Mesothelial cell of epicardium (in vitro differentiated cells): Measurements from ENCODE around the gene COL26A1. TPM values are rescaled to one million over a fixed set of nuclear protein-coding genes. Genes with fewer than 3 reads are reported as not detected.
"Not testable (repeated sequence)": the region's sequence is repeated elsewhere in the genome, so short reads cannot be mapped to it uniquely, and the experiment has no call there.

Experiments used
- DNase-seq, 2 experiments: peaks; one replicate each; pipeline ENCODE4 v3.0.0; 2021; ENCODE audit warnings: low spot score in 2 of 2; ENCODE audit not compliant: unreplicated experiment in 2 of 2
- H3K27ac Mint-ChIP-seq: 2 replicates; pipeline ENCODE4 v1.8.0; 2021; ENCODE audit warnings: mixed read lengths
- H3K27me3 Mint-ChIP-seq: 2 replicates; pipeline ENCODE4 v1.8.0; 2021; ENCODE audit warnings: low read depth, mixed read lengths
- H3K36me3 Mint-ChIP-seq: 2 replicates; pipeline ENCODE4 v1.8.0; 2021; ENCODE audit warnings: mixed read lengths
- H3K4me1 Mint-ChIP-seq: 2 replicates; pipeline ENCODE4 v1.8.0; 2021; ENCODE audit warnings: mixed read lengths
- H3K4me3 Mint-ChIP-seq: 2 replicates; pipeline ENCODE4 v1.8.0; 2021; ENCODE audit warnings: mild to moderate bottlenecking, moderate library complexity, mixed read lengths
- H3K9me3 Mint-ChIP-seq: 2 replicates; pipeline ENCODE4 v1.8.0; 2021; ENCODE audit warnings: mixed read lengths
- CTCF ChIP-seq: fragments of 200-600 bp; sonication (generic); IDR thresholded peaks from one replicate; pipeline ENCODE4 v1.5.0; 2021; ENCODE audit warnings: antibody characterized with exemption; ENCODE audit not compliant: unreplicated experiment
- total RNA-seq: library from RNA; stranded (reverse); gene quantifications from 3 replicates; pipeline ENCODE4 v1.2.1, GENCODE V29; 2021

Gene COL26A1
- total RNA-seq, 1 donor from 2014 or later = 105 TPM

GRCh38 chr7:101433688-101434087 is 71.0 kb downstream of the COL26A1 start:
- no peak for TF ChIP-seq CTCF
- no peak overlapping the region for H3K4me3 Mint-ChIP-seq
- no peaks in the 10 kb centered on the region for H3K9me3 Mint-ChIP-seq
- H3K36me3 Mint-ChIP-seq = peaks cover 6% of the 10 kb centered on the region
- no peaks in the 10 kb centered on the region for H3K27me3 Mint-ChIP-seq
- DNase-seq = no peak
- H3K27ac Mint-ChIP-seq = no peak overlapping the region
- H3K4me1 Mint-ChIP-seq = peaks cover 18% of the 10 kb centered on the region

DNA sequence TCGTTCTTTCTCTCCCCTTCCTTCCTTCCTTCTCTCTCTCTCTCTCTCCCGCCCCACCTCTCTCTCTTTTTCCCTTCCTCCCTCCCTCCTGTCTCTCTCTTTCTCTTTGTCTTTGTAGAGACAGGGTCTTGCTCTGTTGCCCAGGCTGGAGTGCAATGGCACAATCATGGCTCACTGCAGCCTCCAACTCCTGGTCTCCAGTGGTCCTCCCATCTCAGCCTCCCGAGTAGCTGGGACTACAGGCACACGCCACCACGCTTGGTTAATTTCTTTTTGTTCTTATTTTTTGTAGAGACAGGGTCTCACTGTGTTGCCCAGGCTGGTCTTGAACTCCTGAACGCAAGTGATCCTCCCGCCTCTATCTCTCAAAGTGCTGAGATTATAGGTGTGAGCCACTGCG is 71.5 kb downstream of the COL26A1 start:
- not testable (repeated sequence) for H3K4me3 Mint-ChIP-seq, H3K27ac Mint-ChIP-seq, H3K36me3 Mint-ChIP-seq, H3K9me3 Mint-ChIP-seq, DNase-seq, H3K27me3 Mint-ChIP-seq
- peaks cover 18% of the 10 kb centered on the region for H3K4me1 Mint-ChIP-seq

GRCh38 chr7:101435461-101436220 is 73.0 kb downstream of the COL26A1 start:
- peak; percentile 25 for TF ChIP-seq CTCF

GRCh38 chr7:101436221-101436735 is 73.6 kb downstream of the COL26A1 start:
- Mint-ChIP-seq H3K36me3 (peaks cover 4% of the 10 kb centered on the region), H3K27ac (peak overlapping the region; percentile 95), H3K9me3 (no peaks in the 10 kb centered on the region), H3K4me1 (peaks cover 18% of the 10 kb centered on the region), H3K27me3 (no peaks in the 10 kb centered on the region), H3K4me3 (peak overlapping the region; percentile 50)
- DNase-seq = peak in 1 of 2 experiments; percentile 44
- TF ChIP-seq CTCF = no peak

More at GRCh38 chr7:101435461-101436220, 73.0 kb downstream of the COL26A1 start:
- Mint-ChIP-seq H3K27ac (peak overlapping the region; percentile 95), H3K27me3 (no peaks in the 10 kb centered on the region), H3K4me1 (peaks cover 18% of the 10 kb centered on the region), H3K4me3 (peak overlapping the region; percentile 50), H3K36me3 (peaks cover 4% of the 10 kb centered on the region), H3K9me3 (no peaks in the 10 kb centered on the region)
- peak in 1 of 2 experiments; percentile 42 for DNase-seq

DNA sequence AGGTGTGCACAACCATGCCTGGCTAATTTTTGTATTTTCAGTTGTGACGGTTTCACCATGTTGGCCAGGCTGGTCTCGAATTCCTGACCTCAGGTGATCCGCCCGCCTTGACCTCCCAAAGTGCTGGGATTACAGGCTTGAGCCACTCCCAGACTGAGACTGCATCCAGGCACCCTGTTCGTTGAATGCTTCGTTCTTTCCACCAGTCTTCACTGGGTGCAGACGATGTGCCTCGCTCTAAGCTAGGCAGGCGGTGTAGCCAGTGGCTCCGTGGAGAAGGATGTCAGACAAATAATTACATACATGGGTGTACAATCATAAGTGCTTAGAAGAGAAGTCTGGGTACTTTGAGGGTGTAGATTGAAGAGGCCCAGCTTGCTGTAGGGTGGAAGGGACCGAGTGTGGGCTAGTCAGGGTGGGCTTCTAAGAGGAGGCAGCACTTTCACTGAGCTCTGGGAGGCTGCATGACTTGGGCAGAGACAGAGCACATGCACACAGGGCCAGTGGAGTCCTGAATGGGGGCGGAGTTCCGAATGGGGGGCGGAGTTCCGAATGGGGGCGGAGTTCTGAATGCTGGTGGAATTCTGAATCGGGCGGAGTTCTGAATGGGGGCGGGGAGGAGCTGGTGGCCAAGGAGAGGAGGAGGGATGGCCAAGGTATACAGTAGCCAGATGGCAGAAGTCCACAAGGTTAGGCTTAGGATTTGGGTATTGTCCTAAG is 74.3 kb downstream of the COL26A1 start:
- Mint-ChIP-seq H3K36me3 (peaks cover 4% of the 10 kb centered on the region), H3K27me3 (no peaks in the 10 kb centered on the region), H3K4me1 (peaks cover 23% of the 10 kb centered on the region), H3K4me3 (no peak overlapping the region), H3K9me3 (no peaks in the 10 kb centered on the region), H3K27ac (peak overlapping the region; percentile 95)
- TF ChIP-seq CTCF = no peak
- no peak for DNase-seq

GRCh38 chr7:101441890-101442289 is 79.2 kb downstream of the COL26A1 start:
- no peak for TF ChIP-seq CTCF
- peaks cover 24% of the 10 kb centered on the region for H3K4me1 Mint-ChIP-seq
- peaks cover 2% of the 10 kb centered on the region for H3K36me3 Mint-ChIP-seq
- no peak for DNase-seq
- H3K27me3 Mint-ChIP-seq = no peaks in the 10 kb centered on the region
- H3K27ac Mint-ChIP-seq = peak overlapping the region; percentile 74
- no peaks in the 10 kb centered on the region for H3K9me3 Mint-ChIP-seq
- H3K4me3 Mint-ChIP-seq = no peak overlapping the region
